ENCODE results near the gene GTPBP3. TPM values are rescaled to one million over a fixed set of nuclear protein-coding genes. Genes with fewer than 3 reads are reported as not detected.
A peak's percentile ranks its signal among the peaks of the same experiment; 100 is the strongest.

Gene GTPBP3
- total RNA-seq, 1 experiment from 2014 or later: 62.9 TPM

DNA sequence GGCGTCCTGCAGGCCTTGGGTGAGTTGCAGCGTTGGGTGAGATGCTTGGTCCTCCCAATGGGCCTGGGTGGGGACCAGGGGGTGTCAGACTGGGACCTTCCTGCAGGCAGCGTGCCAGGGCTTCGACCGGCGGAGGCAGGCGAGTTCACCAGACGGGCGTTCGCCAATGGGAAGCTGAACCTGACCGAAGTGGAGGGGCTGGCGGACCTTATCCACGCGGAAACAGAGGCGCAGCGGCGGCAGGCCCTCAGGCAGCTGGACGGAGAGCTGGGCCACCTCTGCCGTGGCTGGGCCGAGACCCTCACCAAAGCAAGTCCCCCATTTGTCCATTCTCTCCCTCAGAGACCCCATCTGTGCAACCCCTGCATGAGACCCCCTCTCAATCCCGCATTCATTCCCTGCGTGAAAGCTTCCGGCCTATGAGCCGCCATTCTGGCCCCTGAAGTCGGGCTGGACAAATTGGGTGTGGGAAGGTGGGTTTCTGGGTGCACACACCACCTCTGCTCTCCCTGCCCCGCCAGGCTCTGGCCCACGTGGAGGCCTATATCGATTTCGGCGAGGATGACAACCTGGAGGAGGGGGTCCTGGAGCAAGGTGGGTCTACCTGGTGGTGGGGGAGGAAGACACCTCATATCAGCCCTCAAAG, 1.2 kb downstream of the GTPBP3 start:
- DNase-seq: no peak
- peak overlapping the region; percentile 97 to 98 for H3K4me3 Mint-ChIP-seq
- H2BK20ac ChIP-seq (ENCODE audit: low read depth, low read length, poor library complexity, severe bottlenecking): no peak overlapping the region
- no peaks in the 10 kb centered on the region for H3K27me3 ChIP-seq (ENCODE audit: insufficient read depth, low read length)
- peaks cover 18 to 42% of the 10 kb centered on the region in 2 experiments for H3K4me1 Mint-ChIP-seq
- H2BK120ac ChIP-seq (ENCODE audit: low read depth, low read length, poor library complexity, severe bottlenecking): no peak overlapping the region
- no peak overlapping the region for H2AK5ac ChIP-seq (ENCODE audit: insufficient read length, low read length)
- WGBS (ENCODE audit: extremely low coverage, insufficient read length, low lambda C conversion rate): no CpG with 5 or more reads among the region's 30 CpGs
- no peak overlapping the region for H3K4ac ChIP-seq (ENCODE audit: low read depth, low read length)
- H3K23ac ChIP-seq (ENCODE audit: insufficient read length, low read depth, low read length): no peak overlapping the region
- H3K27ac ChIP-seq (ENCODE audit: insufficient read length, low read depth, low read length): no peak overlapping the region
- H3K36me3 Mint-ChIP-seq (ENCODE audit: insufficient read depth in 1 of 3, low read depth in 3 of 3): peaks cover 10 to 28% (median 23%) of the 10 kb centered on the region in 3 experiments; a peak in 5 of 7 replicates
- no peak overlapping the region for H3K56ac ChIP-seq (ENCODE audit: insufficient read length, low read depth, low read length)
- H3K9ac ChIP-seq (ENCODE audit: extremely low read depth, insufficient read length, low read length): peak overlapping the region; percentile 68
- no peak overlapping the region for H2AFZ ChIP-seq (ENCODE audit: low read length)
- TF ChIP-seq, protein P1, sequence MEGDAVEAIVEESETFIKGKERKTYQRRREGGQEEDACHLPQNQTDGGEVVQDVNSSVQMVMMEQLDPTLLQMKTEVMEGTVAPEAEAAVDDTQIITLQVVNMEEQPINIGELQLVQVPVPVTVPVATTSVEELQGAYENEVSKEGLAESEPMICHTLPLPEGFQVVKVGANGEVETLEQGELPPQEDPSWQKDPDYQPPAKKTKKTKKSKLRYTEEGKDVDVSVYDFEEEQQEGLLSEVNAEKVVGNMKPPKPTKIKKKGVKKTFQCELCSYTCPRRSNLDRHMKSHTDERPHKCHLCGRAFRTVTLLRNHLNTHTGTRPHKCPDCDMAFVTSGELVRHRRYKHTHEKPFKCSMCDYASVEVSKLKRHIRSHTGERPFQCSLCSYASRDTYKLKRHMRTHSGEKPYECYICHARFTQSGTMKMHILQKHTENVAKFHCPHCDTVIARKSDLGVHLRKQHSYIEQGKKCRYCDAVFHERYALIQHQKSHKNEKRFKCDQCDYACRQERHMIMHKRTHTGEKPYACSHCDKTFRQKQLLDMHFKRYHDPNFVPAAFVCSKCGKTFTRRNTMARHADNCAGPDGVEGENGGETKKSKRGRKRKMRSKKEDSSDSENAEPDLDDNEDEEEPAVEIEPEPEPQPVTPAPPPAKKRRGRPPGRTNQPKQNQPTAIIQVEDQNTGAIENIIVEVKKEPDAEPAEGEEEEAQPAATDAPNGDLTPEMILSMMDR (conservative IDR thresholded peaks at IDR 0.05): no peak
- no peaks in the 10 kb centered on the region for H3K79me1 ChIP-seq (ENCODE audit: insufficient read depth, low read depth, low read length, poor library complexity, severe bottlenecking)
- H3K4me2 ChIP-seq (ENCODE audit: insufficient read depth, insufficient read length, low read length): peak overlapping the region; percentile 86
- no peak overlapping the region for H3T11ph ChIP-seq (ENCODE audit: low read length)
- H3K27ac Mint-ChIP-seq: no peak overlapping the region
- H4K5ac ChIP-seq (ENCODE audit: insufficient read length, low read depth, low read length): no peak overlapping the region
- H3K4me1 ChIP-seq (ENCODE audit: insufficient read depth, low read length): peaks cover 2% of the 10 kb centered on the region; the same call in 1 of the 2 replicates
- no peaks in the 10 kb centered on the region for H3K27me3 Mint-ChIP-seq (ENCODE audit: low read depth)
- H4K91ac ChIP-seq (ENCODE audit: insufficient read length, low read depth, low read length): no peak overlapping the region
- H2BK5ac ChIP-seq (ENCODE audit: insufficient read length, low read length): no peak overlapping the region
- H3K14ac ChIP-seq (ENCODE audit: insufficient read depth, low read length): no peak overlapping the region
- no peaks in the 10 kb centered on the region for H3K9me3 ChIP-seq (ENCODE audit: control insufficient read depth, low read depth, low read length)
- H2BK12ac ChIP-seq (ENCODE audit: insufficient read length, low read depth, low read length): no peak overlapping the region
- H4K8ac ChIP-seq (replicated peaks; ENCODE audit: insufficient read length, low read depth, low read length): no peak overlapping the region
- no peaks in the 10 kb centered on the region for H3K79me2 ChIP-seq (ENCODE audit: insufficient read depth, low read length)
- H3K23me2 ChIP-seq (ENCODE audit: insufficient read length, low read depth, low read length, poor library complexity, severe bottlenecking): peaks cover 25% of the 10 kb centered on the region
- no peak overlapping the region for H3K18ac ChIP-seq (ENCODE audit: insufficient read length, low read depth, low read length)
- no peaks in the 10 kb centered on the region for H3K9me3 Mint-ChIP-seq
- H2BK15ac ChIP-seq (ENCODE audit: low read depth, low read length): no peak overlapping the region
- no peaks in the 10 kb centered on the region for H4K20me1 ChIP-seq (ENCODE audit: control insufficient read depth, insufficient read depth, insufficient read length)

All from H9 (cell line).